HCT116 (cell line): ENCODE data around the gene ZNF140. TPM values are rescaled to one million over a fixed set of nuclear protein-coding genes. Genes with fewer than 3 reads are reported as not detected.

Experiments
- ATAC-seq: fragments of 200-7000 bp; cut with Tn5 transposase; 2 replicates; pipeline ENCODE4 v1.9.1; 2020; ENCODE audit warnings: mild to moderate bottlenecking, moderate library complexity
- BruUV-seq: library from RNA; stranded (reverse); fragments of 400-500 nt; replicated peaks from 2 replicates; lab custom pipeline; 2021; lab: Mats Ljungman, UMichigan
- CTCF ChIA-PET: fragments of 300-600 bp; sonication (Branson Sonifier 250); formaldehyde crosslinking; loops from one replicate; lab custom pipeline; 2021; ENCODE audit warnings: antibody characterized with exemption; lab: Charles Lee
- POLR2A ChIA-PET: fragments of 300-600, 350-600 bp; sonication (Branson Sonifier 250); formaldehyde crosslinking; loops from one replicate; lab custom pipeline; 2021; ENCODE audit warnings: antibody characterized with exemption; lab: Charles Lee
- RAD21 ChIA-PET, 2 experiments: fragments of 300-600 bp; sonication (Branson Sonifier 250); formaldehyde crosslinking; loops; one replicate each; lab custom pipeline; 2023; ENCODE audit warnings: low total read pairs in 2 of 2; ENCODE audit not compliant: uncharacterized antibody in 2 of 2, unreplicated experiment in 2 of 2, low non-redundant PET in 1 of 2; lab: Charles Lee
- DNase-seq: peaks from one replicate; pipeline ENCODE4 v3.0.0-alpha.2; 2010; ENCODE audit warnings: low read depth, low spot score
- H2AFZ ChIP-seq: fragments of 200-600 bp; shearing (Covaris generic), sonication (generic); 2 replicates; pipeline ENCODE4 v1.6.1; 2017; ENCODE audit warnings: low read depth, mixed run types, mixed read lengths, antibody characterized with exemption, low read length; ENCODE audit not compliant: poor library complexity, severe bottlenecking
- H3K27ac ChIP-seq: 2 replicates; pipeline ENCODE4 v1.5.1; 2012; ENCODE audit warnings: low read depth, low read length
- H3K27me3 ChIP-seq: fragments of 200-600 bp; sonication (generic); 2 replicates; pipeline ENCODE4 v1.6.1; 2016; ENCODE audit warnings: mixed run types, low read length, mixed read lengths; ENCODE audit not compliant: insufficient read depth
- H3K36me3 ChIP-seq, 2 experiments: fragments of 200-500 bp in 1 of 2; fragments of 200-600 bp in 1 of 2; sonication (Bioruptor generic) in 1 of 2; sonication (generic) in 1 of 2; 2 replicates each; pipeline versions ENCODE4 v1.5.1 to v1.6.1; 2014 to 2016; ENCODE audit warnings: low read length in 2 of 2, inconsistent platforms in 1 of 2, mixed read lengths in 1 of 2, mixed run types in 1 of 2; ENCODE audit not compliant: insufficient read depth in 2 of 2, control insufficient read depth in 1 of 2
- H3K4me1 ChIP-seq, 2 experiments: fragments of 200-600 bp in 1 of 2; sonication (generic) in 1 of 2; 2 replicates each; pipeline versions ENCODE4 v1.5.1 to v1.6.1; 2012 to 2017; ENCODE audit warnings: low read length in 2 of 2, inconsistent platforms in 1 of 2, mild to moderate bottlenecking in 1 of 2, mixed read lengths in 1 of 2, mixed run types in 1 of 2, moderate library complexity in 1 of 2; ENCODE audit not compliant: insufficient read depth in 2 of 2, control insufficient read depth in 1 of 2
- H3K4me2 ChIP-seq: fragments of 200-600 bp; sonication (generic); 2 replicates; pipeline ENCODE4 v1.6.1; 2017; ENCODE audit warnings: mixed run types, low read length, mixed read lengths
- H3K4me3 ChIP-seq, 2 experiments: fragments of 200-600 bp in 1 of 2; sonication (generic) in 1 of 2; replicated peaks in 1 of 2; 2 replicates each; pipeline ENCODE4 v1.5.1; 2011 to 2016; ENCODE audit warnings: low read length in 2 of 2, control low read depth in 1 of 2, low read depth in 1 of 2, mild to moderate bottlenecking in 1 of 2, mixed read lengths in 1 of 2, mixed run types in 1 of 2
- H3K79me2 ChIP-seq: fragments of 200-600 bp; sonication (generic); 2 replicates; pipeline ENCODE4 v1.6.1; 2017; ENCODE audit warnings: mild to moderate bottlenecking, mixed run types, low read length, moderate library complexity, mixed read lengths; ENCODE audit not compliant: insufficient read depth
- H3K9ac ChIP-seq: fragments of 200-600 bp; sonication (generic); 2 replicates; pipeline ENCODE4 v1.6.1; 2016; ENCODE audit warnings: low read length, mixed read lengths
- H3K9me2 ChIP-seq: fragments of 200-600 bp; sonication (generic), shearing (Covaris generic); 2 replicates; pipeline ENCODE4 v1.6.1; 2017; ENCODE audit warnings: mixed run types, mild to moderate bottlenecking, moderate library complexity; ENCODE audit not compliant: insufficient read depth
- H3K9me3 ChIP-seq, 2 experiments: fragments of 200-500 bp in 1 of 2; fragments of 200-600 bp in 1 of 2; sonication (Bioruptor generic) in 1 of 2; sonication (generic) in 1 of 2; 2 replicates each; pipeline ENCODE4 v1.6.1; 2014 to 2017; ENCODE audit warnings: low read length in 2 of 2, mixed read lengths in 2 of 2, inconsistent platforms in 1 of 2, low read depth in 1 of 2, mild to moderate bottlenecking in 1 of 2, mixed run types in 1 of 2, moderate library complexity in 1 of 2; ENCODE audit not compliant: control insufficient read depth in 1 of 2, insufficient read depth in 1 of 2
- H4K20me1 ChIP-seq: fragments of 200-600 bp; sonication (generic), shearing (Covaris generic); 2 replicates; pipeline ENCODE4 v1.6.1; 2017; ENCODE audit warnings: mixed run types, mild to moderate bottlenecking, moderate library complexity; ENCODE audit not compliant: insufficient read depth
- ATF3 ChIP-seq: IDR thresholded peaks from 2 replicates; pipeline ENCODE4 v1.6.1; 2012
- CBX3 ChIP-seq: IDR thresholded peaks from 2 replicates; pipeline ENCODE4 v1.6.1; 2012; ENCODE audit warnings: low read depth
- CEBPB ChIP-seq: IDR thresholded peaks from 2 replicates; pipeline ENCODE4 v1.6.1; 2012; ENCODE audit warnings: low read depth
- CTCF ChIP-seq, 3 experiments: fragments of 200-600 bp in 1 of 3; sonication (generic) in 1 of 3; IDR thresholded peaks in 2 of 3; conservative IDR thresholded peaks in 1 of 3; 2 replicates each; pipeline ENCODE4 v1.5.1; 2012 to 2017; ENCODE audit warnings: low read depth in 2 of 3, low read length in 2 of 3, antibody characterized with exemption in 1 of 3, borderline replicate concordance in 1 of 3, control low read depth in 1 of 3, mild to moderate bottlenecking in 1 of 3, mixed read lengths in 1 of 3, mixed run types in 1 of 3, moderate library complexity in 1 of 3; ENCODE audit not compliant: insufficient read depth in 1 of 3
- EGR1 ChIP-seq: IDR thresholded peaks from 2 replicates; pipeline ENCODE4 v1.6.1; 2012; ENCODE audit warnings: low read depth
- ELF1 ChIP-seq: IDR thresholded peaks from 2 replicates; pipeline ENCODE4 v1.6.1; 2012; ENCODE audit warnings: low read depth, borderline replicate concordance
- EZH2 ChIP-seq: fragments of 200-600 bp; sonication (generic); IDR thresholded peaks from 2 replicates; pipeline ENCODE4 v1.6.1; 2017; ENCODE audit warnings: antibody characterized with exemption, mixed run types
- EZH2phosphoT487 ChIP-seq: fragments of 200-600 bp; IDR thresholded peaks from 2 replicates; pipeline ENCODE4 v1.6.1; 2018; ENCODE audit warnings: antibody characterized with exemption, borderline replicate concordance
- FOSL1 ChIP-seq: IDR thresholded peaks from 2 replicates; pipeline ENCODE4 v1.6.1; 2012; ENCODE audit warnings: low read depth
- MAX ChIP-seq: IDR thresholded peaks from 2 replicates; pipeline ENCODE4 v1.6.1; 2012
- POLR2A ChIP-seq: IDR thresholded peaks from 2 replicates; pipeline ENCODE4 v1.7.0; 2011; ENCODE audit warnings: borderline replicate concordance; ENCODE audit not compliant: insufficient read depth, insufficient read length; ENCODE audit errors: extremely low read depth
- REST ChIP-seq: IDR thresholded peaks from 2 replicates; pipeline ENCODE4 v1.6.1; 2012; ENCODE audit warnings: low read depth
- SIN3A ChIP-seq: IDR thresholded peaks from 2 replicates; pipeline ENCODE4 v1.6.1; 2012; ENCODE audit warnings: low read depth
- SRF ChIP-seq: IDR thresholded peaks from 2 replicates; pipeline ENCODE4 v1.6.1; 2012; ENCODE audit warnings: low read depth
- YY1 ChIP-seq: IDR thresholded peaks from 2 replicates; pipeline ENCODE4 v1.6.1; 2011; ENCODE audit warnings: low read length, low read depth, moderate library complexity, mild to moderate bottlenecking; ENCODE audit not compliant: insufficient replicate concordance; ENCODE audit errors: extremely low read depth
- ZBTB33 ChIP-seq: IDR thresholded peaks from 2 replicates; pipeline ENCODE4 v1.6.1; 2011; ENCODE audit warnings: mild to moderate bottlenecking, low read length, moderate library complexity; ENCODE audit not compliant: insufficient replicate concordance; ENCODE audit errors: extremely low read depth
- ZFX ChIP-seq: fragments of 450-650 bp; IDR thresholded peaks from 2 replicates; pipeline ENCODE4 v1.6.1; 2017
- ZNF274 ChIP-seq: fragments of 200-500 bp; sonication (Bioruptor generic); IDR thresholded peaks from 2 replicates; pipeline ENCODE4 v1.6.1; 2014; ENCODE audit warnings: mild to moderate bottlenecking, low read depth, low read length, inconsistent platforms
- intact Hi-C: fragments of 100-400 bp; cut with micrococcal nuclease; formaldehyde crosslinking; loops from 2 replicates; pipeline ENCODE4 v1.10.0; 2022
- total RNA-seq: library from RNA; stranded (reverse); gene quantifications from one replicate; pipeline ENCODE4 v1.2.1, GENCODE V29; 2021; ENCODE audit not compliant: unreplicated experiment

The ZNF140 gene
- total RNA-seq, 1 experiment from 2014 or later: not detected

- TF ChIP-seq REST (no peak), ZNF274 (no peak), ZFX (no peak)
These were observed 44.0 kb downstream of the ZNF140 start (continued) for GRCh38 chr12:133124674-133125073.

- H3K9me3 ChIP-seq: peaks cover 11% of the 10 kb centered on the region in 2 experiments; a peak in 2 of 4 replicates
- no peak overlapping the region for H3K9ac ChIP-seq
- H4K20me1 ChIP-seq: no peaks in the 10 kb centered on the region
- intact Hi-C loops: no loop called here
- no peak overlapping the region for H2AFZ ChIP-seq
- ChIA-PET POLR2A (no interaction called here), CTCF (no interaction called here), RAD21 (no interaction called here)
- H3K27ac ChIP-seq: no peak overlapping the region
- no peaks in the 10 kb centered on the region for H3K4me1 ChIP-seq
- BruUV-seq: no TSS peak
- H3K27me3 ChIP-seq: no peaks in the 10 kb centered on the region
- H3K4me3 ChIP-seq: no peak overlapping the region
- H3K4me2 ChIP-seq: no peak overlapping the region
- H3K36me3 ChIP-seq: no peaks in the 10 kb centered on the region
- no peaks in the 10 kb centered on the region for H3K9me2 ChIP-seq
- no peaks in the 10 kb centered on the region for H3K79me2 ChIP-seq
- ATAC-seq (no peak), DNase-seq (no peak)
- TF ChIP-seq CEBPB (no peak), ZBTB33 (no peak), YY1 (no peak), EZH2phosphoT487 (no peak), ELF1 (no peak), MAX (no peak), FOSL1 (no peak), SRF (no peak), ATF3 (no peak), EGR1 (no peak), EZH2 (no peak), POLR2A (no peak), ZFX (no peak), CTCF (IDR thresholded peaks at IDR 0.05 in 2 of 3, conservative IDR thresholded peaks at IDR 0.05 in 1 of 3; ENCODE audit: borderline replicate concordance in 1 of 3, insufficient read depth in 1 of 3, low read depth in 2 of 3, low read length in 2 of 3) (no peak), CBX3 (no peak), SIN3A (no peak)
These were observed 48.8 kb downstream of the ZNF140 start for GRCh38 chr12:133129368-133130037.
